CD1c-positive myeloid dendritic cell (primary cell): ENCODE results near the gene FRMD5.
"Not testable (repeated sequence)": the region's sequence is repeated elsewhere in the genome, so short reads cannot be mapped to it uniquely, and the experiment has no call there.

ENCODE experiments used
- DNase-seq: peaks from one replicate; pipeline ENCODE4 v3.0.0-alpha.2; 2016; ENCODE audit errors: extremely low spot score

The FRMD5 gene

GRCh38 chr15:44033894-44034293 is 161.2 kb downstream of the FRMD5 start:
- no peak for DNase-seq

- not testable (repeated sequence) for DNase-seq
Measured at GRCh38 chr15:44032820-44033219, 162.3 kb downstream of the FRMD5 start.

GRCh38 chr15:44029940-44030568 is 165.0 kb downstream of the FRMD5 start:
- DNase-seq = no peak

- no peak for DNase-seq
Measured at GRCh38 chr15:44029003-44029402, 166.1 kb downstream of the FRMD5 start.

- DNase-seq = no peak
Measured at GRCh38 chr15:44028349-44028748, 166.7 kb downstream of the FRMD5 start.

GRCh38 chr15:44024155-44024554 is 170.9 kb downstream of the FRMD5 start:
- no peak for DNase-seq

GRCh38 chr15:44023176-44023575 is 171.9 kb downstream of the FRMD5 start:
- no peak for DNase-seq

GRCh38 chr15:44018151-44018550 is 176.9 kb downstream of the FRMD5 start:
- DNase-seq = no peak

- no peak for DNase-seq
Measured at GRCh38 chr15:44015545-44016305, 179.3 kb downstream of the FRMD5 start.

- DNase-seq = no peak
Measured at GRCh38 chr15:44011238-44011854, 183.7 kb downstream of the FRMD5 start.

- no peak for DNase-seq
Measured at GRCh38 chr15:44010089-44010488, 185.0 kb downstream of the FRMD5 start.

GRCh38 chr15:44009038-44009437 is 186.0 kb downstream of the FRMD5 start:
- no peak for DNase-seq

GRCh38 chr15:44000248-44000647 is 194.8 kb downstream of the FRMD5 start:
- not testable (repeated sequence) for DNase-seq

GRCh38 chr15:43998607-43999006 is 196.5 kb downstream of the FRMD5 start:
- no peak for DNase-seq

- no peak for DNase-seq
Measured at GRCh38 chr15:43991206-43991605, 203.9 kb downstream of the FRMD5 start.

- DNase-seq = no peak
Measured at GRCh38 chr15:43989938-43990337, 205.1 kb downstream of the FRMD5 start.

GRCh38 chr15:43988900-43989299 is 206.2 kb downstream of the FRMD5 start:
- DNase-seq = no peak

GRCh38 chr15:43987924-43988323 is 207.1 kb downstream of the FRMD5 start:
- no peak for DNase-seq

- DNase-seq = no peak
Measured at GRCh38 chr15:43985976-43986680, 208.9 kb downstream of the FRMD5 start.

- DNase-seq = no peak
Measured at GRCh38 chr15:43981576-43981975, 213.5 kb downstream of the FRMD5 start.

GRCh38 chr15:43977072-43977884 is 217.8 kb downstream of the FRMD5 start:
- DNase-seq = no peak

- DNase-seq = no peak
Measured at GRCh38 chr15:43975770-43976169, 219.3 kb downstream of the FRMD5 start.
